ENCODE results near the gene ZNF823. TPM values are rescaled to one million over a fixed set of nuclear protein-coding genes. Genes with fewer than 3 reads are reported as not detected.

Gene ZNF823
- total RNA-seq, 2 experiments from 2014 or later, result 5.7 to 7.0 TPM

GRCh38 chr19:11747277-11747676 lies 8.5 kb upstream of the ZNF823 start:
- no peak for DNase-seq (ENCODE audit: low spot score)
- intact Hi-C loops (cut with micrococcal nuclease; ENCODE audit: unreplicated experiment), result no loop called here
- Histone ChIP-seq H3K36me3 (ENCODE audit: insufficient read depth, low read length) (no peaks in the 10 kb centered on the region), H3K27ac (ENCODE audit: low read depth, low read length, poor library complexity, severe bottlenecking) (no peak overlapping the region), H3K9me2 (ENCODE audit: insufficient read depth, low read length) (no peaks in the 10 kb centered on the region), H4K20me1 (ENCODE audit: insufficient read depth, low read length) (no peaks in the 10 kb centered on the region), H3K4me3 (ENCODE audit: low read depth, low read length, poor library complexity, severe bottlenecking) (no peak overlapping the region), H2AFZ (ENCODE audit: low read length) (no peak overlapping the region), H3K79me2 (ENCODE audit: insufficient read depth, low read depth, low read length) (no peaks in the 10 kb centered on the region), H3K9me3 (ENCODE audit: low read length) (peaks cover 30% of the 10 kb centered on the region), H3K4me1 (ENCODE audit: insufficient read depth, low read length, poor library complexity, severe bottlenecking) (no peaks in the 10 kb centered on the region), H3K4me2 (ENCODE audit: low read length) (no peak overlapping the region)
- no peak for TF ChIP-seq CTCF (conservative IDR thresholded peaks at IDR 0.05; ENCODE audit: low read length)
- TF ChIP-seq EZH2phosphoT487 (IDR thresholded peaks at IDR 0.05; ENCODE audit: borderline replicate concordance, low read depth, low read length), result no peak
- POLR2A ChIA-PET, result no interaction called here
- no TSS peak for BruUV-seq (replicated peaks)
- CTCF ChIA-PET (ENCODE audit: unreplicated experiment), result no interaction called here

DNA sequence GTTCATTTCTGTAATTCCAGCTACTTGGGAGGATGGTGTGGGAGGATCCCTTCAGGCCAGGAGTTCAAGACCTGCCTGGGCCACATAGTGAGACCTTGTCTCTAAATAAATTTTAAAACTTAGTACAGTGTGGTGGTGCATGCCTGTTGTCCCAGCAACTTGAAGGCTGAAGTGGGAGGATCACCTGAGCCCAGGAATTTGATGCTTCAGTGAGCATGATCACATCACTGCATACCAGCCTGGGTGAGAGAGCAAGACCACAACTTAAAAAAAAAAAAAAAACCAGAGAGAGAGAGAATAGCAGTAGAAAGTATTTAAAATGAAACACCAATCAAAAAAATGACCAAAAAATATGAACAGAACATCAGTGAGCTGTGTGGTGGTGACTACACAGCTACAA lies 7.1 kb upstream of the ZNF823 start:
- ChIA-PET POLR2A (no interaction called here), CTCF (ENCODE audit: unreplicated experiment) (no interaction called here)
- no peak for DNase-seq (ENCODE audit: low spot score)
- H3K4me1 ChIP-seq (ENCODE audit: insufficient read depth, low read length, poor library complexity, severe bottlenecking), result no peaks in the 10 kb centered on the region
- H3K9me2 ChIP-seq (ENCODE audit: insufficient read depth, low read length), result no peaks in the 10 kb centered on the region
- intact Hi-C loops (cut with micrococcal nuclease; ENCODE audit: unreplicated experiment), result no loop called here
- H2AFZ ChIP-seq (ENCODE audit: low read length), result no peak overlapping the region
- H3K4me2 ChIP-seq (ENCODE audit: low read length), result no peak overlapping the region
- H4K20me1 ChIP-seq (ENCODE audit: insufficient read depth, low read length), result no peaks in the 10 kb centered on the region
- H3K27ac ChIP-seq (ENCODE audit: low read depth, low read length, poor library complexity, severe bottlenecking), result no peak overlapping the region
- no peaks in the 10 kb centered on the region for H3K36me3 ChIP-seq (ENCODE audit: insufficient read depth, low read length)
- BruUV-seq (replicated peaks), result no TSS peak
- H3K9me3 ChIP-seq (ENCODE audit: low read length), result peaks cover 24% of the 10 kb centered on the region
- H3K79me2 ChIP-seq (ENCODE audit: insufficient read depth, low read depth, low read length), result no peaks in the 10 kb centered on the region
- H3K4me3 ChIP-seq (ENCODE audit: low read depth, low read length, poor library complexity, severe bottlenecking), result no peak overlapping the region
- TF ChIP-seq EZH2phosphoT487 (IDR thresholded peaks at IDR 0.05; ENCODE audit: borderline replicate concordance, low read depth, low read length) (no peak), CTCF (conservative IDR thresholded peaks at IDR 0.05; ENCODE audit: low read length) (no peak)

DNA sequence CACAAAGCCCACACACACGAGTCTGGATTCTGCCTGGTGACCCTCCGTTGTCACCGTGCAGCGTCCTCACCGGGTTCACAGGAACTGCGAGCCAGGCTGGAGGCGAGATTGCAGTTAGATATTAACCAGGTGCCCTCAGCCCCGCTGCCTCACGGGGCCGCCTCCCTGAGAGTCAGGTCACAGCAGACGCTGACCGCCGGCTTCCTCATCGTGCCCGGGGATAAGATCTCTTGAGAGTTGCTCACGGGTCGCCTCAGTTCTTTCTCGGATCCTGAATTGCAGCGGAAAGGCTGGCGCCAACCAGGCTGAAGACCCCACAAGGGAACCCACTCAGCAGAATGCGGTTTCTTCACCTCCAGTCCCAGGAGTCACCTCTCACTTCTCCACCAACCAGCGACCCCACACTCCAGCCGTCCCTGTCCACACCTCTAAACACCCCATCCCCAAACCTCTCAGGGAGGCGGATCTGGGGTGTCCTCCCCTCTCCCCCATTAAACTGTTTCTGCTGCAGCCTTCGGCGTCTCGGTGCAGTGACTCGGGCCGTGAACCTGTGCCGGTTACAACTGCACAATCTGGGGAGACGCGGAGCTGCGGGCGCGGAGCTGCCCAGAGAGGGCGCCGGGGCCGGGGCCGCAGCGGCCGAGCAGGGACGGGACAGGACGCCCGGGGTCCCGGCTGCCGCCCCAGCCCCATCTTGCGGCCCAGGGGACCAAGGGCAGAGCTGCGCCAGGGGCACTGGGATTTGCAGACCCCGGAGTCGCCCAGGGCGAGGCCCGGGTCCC lies 591 bp downstream of the ZNF823 start:
- no peaks in the 10 kb centered on the region for H3K79me2 ChIP-seq (ENCODE audit: insufficient read depth, low read depth, low read length)
- no TSS peak for BruUV-seq (replicated peaks)
- intact Hi-C loops (cut with micrococcal nuclease; ENCODE audit: unreplicated experiment), result no loop called here
- no peaks in the 10 kb centered on the region for H4K20me1 ChIP-seq (ENCODE audit: insufficient read depth, low read length)
- H3K4me3 ChIP-seq (ENCODE audit: low read depth, low read length, poor library complexity, severe bottlenecking), result peak overlapping the region; percentile 80
- peaks cover 19% of the 10 kb centered on the region for H3K4me1 ChIP-seq (ENCODE audit: insufficient read depth, low read length, poor library complexity, severe bottlenecking)
- peak overlapping the region; percentile 72 for H3K4me2 ChIP-seq (ENCODE audit: low read length)
- TF ChIP-seq EZH2phosphoT487 (IDR thresholded peaks at IDR 0.05; ENCODE audit: borderline replicate concordance, low read depth, low read length) (no peak), CTCF (conservative IDR thresholded peaks at IDR 0.05; ENCODE audit: low read length) (peak; percentile 36; the same call in 1 of the 2 replicates)
- ChIA-PET POLR2A (no interaction called here), CTCF (ENCODE audit: unreplicated experiment) (interaction anchor here (0.6 kb wide), 1 partner anchor 1040 kb away, joined by 3 read pairs; no protein-coding TSS in a partner anchor)
- H3K36me3 ChIP-seq (ENCODE audit: insufficient read depth, low read length), result no peaks in the 10 kb centered on the region
- peak; percentile 57 for DNase-seq (ENCODE audit: low spot score)
- no peaks in the 10 kb centered on the region for H3K9me2 ChIP-seq (ENCODE audit: insufficient read depth, low read length)
- H3K9me3 ChIP-seq (ENCODE audit: low read length), result no peaks in the 10 kb centered on the region
- H3K27ac ChIP-seq (ENCODE audit: low read depth, low read length, poor library complexity, severe bottlenecking), result peak overlapping the region; percentile 22
- H2AFZ ChIP-seq (ENCODE audit: low read length), result peak overlapping the region; percentile 99
